GM12878 (cell line): Measurements from ENCODE around the gene GABRB1. TPM values are rescaled to one million over a fixed set of nuclear protein-coding genes. Genes with fewer than 3 reads are reported as not detected.

Experiments
- ATAC-seq: fragments of 200-7000 bp; cut with Tn5 transposase; 3 replicates; pipeline ENCODE4 v1.9.1; 2020; ENCODE audit warnings: mild to moderate bottlenecking, moderate library complexity
- BruUV-seq: library from RNA; stranded (reverse); fragments of 400-500 nt; replicated peaks from 2 replicates; lab custom pipeline; 2021; lab: Mats Ljungman, UMichigan
- CTCF ChIA-PET: fragments of 300-600 bp; sonication (Branson Sonifier 250); formaldehyde crosslinking; extraction: SDS; loops from one replicate; lab custom pipeline; 2021; ENCODE audit warnings: inconsistent platforms; lab: Yijun Ruan, JAX
- POLR2A ChIA-PET: fragments of 350-600 bp; formaldehyde crosslinking; extraction: SDS; loops from one replicate; lab custom pipeline; 2021; ENCODE audit warnings: inconsistent platforms; lab: Charles Lee
- RAD21 ChIA-PET: fragments of 300-600 bp; sonication (Branson Sonifier 250); formaldehyde crosslinking; loops from one replicate; lab custom pipeline; 2023; ENCODE audit warnings: antibody characterized with exemption; ENCODE audit not compliant: unreplicated experiment; lab: Charles Lee
- SMC1A ChIA-PET: fragments of 300-600 bp; sonication (Branson Sonifier 250); formaldehyde crosslinking; loops from one replicate; lab custom pipeline; 2023; ENCODE audit not compliant: unreplicated experiment, uncharacterized antibody; lab: Charles Lee
- DNase-seq: peaks from one replicate; pipeline ENCODE4 v3.0.0-alpha.2; 2011; ENCODE audit warnings: low read depth, low spot score
- FAIRE-seq: peaks from 3 replicates; lab custom pipeline; 2011; peaks lifted over from hg19 to GRCh38; lab: Jason Lieb, UNC
- H2AFZ ChIP-seq: 2 replicates; pipeline ENCODE4 v1.6.0; 2011; ENCODE audit warnings: low read depth, low read length, control low read depth; ENCODE audit not compliant: control insufficient read depth
- H3K27ac ChIP-seq: 2 replicates; pipeline ENCODE4 v1.5.1; 2011; ENCODE audit warnings: control low read depth; ENCODE audit not compliant: control insufficient read depth, insufficient read depth
- H3K27me3 ChIP-seq, 2 experiments: replicated peaks in 1 of 2; 2 replicates each; pipeline versions ENCODE4 v1.6.0 to v1.6.1; 2011; ENCODE audit warnings: low read length in 1 of 2; ENCODE audit not compliant: control insufficient read depth in 2 of 2, insufficient read depth in 2 of 2
- H3K36me3 ChIP-seq, 2 experiments: 2 replicates each; pipeline ENCODE4 v1.5.1; 2011; ENCODE audit warnings: low read length in 1 of 2; ENCODE audit not compliant: control insufficient read depth in 2 of 2, insufficient read depth in 2 of 2
- H3K4me1 ChIP-seq: 2 replicates; pipeline ENCODE4 v1.6.1; 2011; ENCODE audit warnings: mild to moderate bottlenecking, low read length, moderate library complexity, mixed read lengths; ENCODE audit not compliant: control insufficient read depth, insufficient read depth
- H3K4me2 ChIP-seq: 2 replicates; pipeline ENCODE4 v1.6.0; 2011; ENCODE audit warnings: control low read depth; ENCODE audit not compliant: control insufficient read depth, insufficient read depth
- H3K4me3 ChIP-seq: fragments of 200-600 bp; sonication (generic); 2 replicates; pipeline ENCODE4 v1.5.1; 2016
- H3K79me2 ChIP-seq: 2 replicates; pipeline ENCODE4 v1.6.0; 2011; ENCODE audit warnings: low read length; ENCODE audit not compliant: control insufficient read depth, insufficient read depth
- H3K9ac ChIP-seq: 2 replicates; pipeline ENCODE4 v1.8.0; 2011; ENCODE audit warnings: low read length, control low read depth, mixed read lengths; ENCODE audit not compliant: control insufficient read depth, insufficient read depth
- H3K9me3 ChIP-seq: replicated peaks from 3 replicates; pipeline ENCODE4 v1.5.1; 2011; ENCODE audit warnings: mild to moderate bottlenecking, low read length; ENCODE audit not compliant: control insufficient read depth, insufficient read depth
- H4K20me1 ChIP-seq: 2 replicates; pipeline ENCODE4 v1.6.0; 2011; ENCODE audit not compliant: control insufficient read depth, insufficient read depth
- BACH1 ChIP-seq: fragments of 450-650 bp; IDR thresholded peaks from 2 replicates; pipeline ENCODE4 v1.6.1; 2017; ENCODE audit warnings: mild to moderate bottlenecking, borderline replicate concordance
- FOS ChIP-seq: IDR thresholded peaks from 3 replicates; pipeline ENCODE4 v1.6.1; 2011; ENCODE audit warnings: borderline replicate concordance; ENCODE audit not compliant: insufficient read length; ENCODE audit errors: extremely low read depth
- MEF2B ChIP-seq: fragments of 450-650 bp; IDR thresholded peaks from 2 replicates; pipeline ENCODE4 v1.6.1; 2018; ENCODE audit warnings: mild to moderate bottlenecking, moderate library complexity; ENCODE audit not compliant: partially characterized antibody, poor library complexity, severe bottlenecking
- NR2C2 ChIP-seq: IDR thresholded peaks from 2 replicates; pipeline ENCODE4 v1.6.1; 2011; ENCODE audit warnings: borderline replicate concordance, low read depth; ENCODE audit not compliant: control insufficient read depth, insufficient read length
- NRF1 ChIP-seq: conservative IDR thresholded peaks from 2 replicates; pipeline ENCODE4 v1.6.1; 2011; ENCODE audit warnings: mild to moderate bottlenecking, low read depth, low read length, improper control_type of control experiment
- SRF ChIP-seq, 2 experiments: IDR thresholded peaks; 2 replicates each; pipeline ENCODE4 v1.6.1; 2011; ENCODE audit warnings: low read depth in 2 of 2, low read length in 2 of 2, mild to moderate bottlenecking in 1 of 2, moderate library complexity in 1 of 2
- WGBS: methylation state at CpG from one replicate; pipeline ENCODE4 v1.1.6; 2016; ENCODE audit warnings: low lambda C conversion rate; ENCODE audit not compliant: insufficient replicate concordance, insufficient coverage; ENCODE audit errors: missing lambda C conversion rate; 5-methylcytosine and 5-hydroxymethylcytosine counted together
- in situ Hi-C: fragments of 300-500 bp; cut with MboI; formaldehyde crosslinking; loops from 9 replicates; pipeline ENCODE4 v1.14.3; 2018; ENCODE audit warnings: mixed read lengths
- intact Hi-C: fragments of 100-400 bp; cut with micrococcal nuclease; formaldehyde crosslinking; loops from one replicate; pipeline ENCODE4 v1.14.2; 2022; ENCODE audit not compliant: unreplicated experiment
- polyA plus RNA-seq, 11 experiments: library from polyadenylated mRNA; depleted of rRNA in 4 of 11; unstranded in 6 of 11; stranded (reverse) in 5 of 11; fragments of >200 nt; fragmentation: Nextera tagmentation in 4 of 11; fragmentation: Illumina TruSeq in 1 of 11; extraction: Ambion mirVana in 4 of 11; extraction: Trizol in 1 of 11; gene quantifications; 1 replicate in 1 of 11; 2 replicates in 10 of 11; pipeline versions ENCODE4 v1.2.1 to v1.2.3, GENCODE V29; 2011 to 2016; ENCODE audit warnings: inconsistent platforms in 2 of 11, missing spikeins in 2 of 11, low read depth in 1 of 11
- total RNA-seq, 4 experiments: library from RNA; depleted of rRNA in 3 of 4; stranded (reverse); fragments of >200 nt in 3 of 4; fragmentation: Illumina TruSeq in 1 of 4; extraction: Trizol in 1 of 4; gene quantifications; 2 replicates each; pipeline versions ENCODE4 v1.2.1 to v1.2.3, GENCODE V29; 2013 to 2021
- TF ChIP-seq, protein P1 (sequence below): IDR thresholded peaks from 2 replicates; pipeline ENCODE4 v1.6.1; 2011; ENCODE audit warnings: borderline replicate concordance, low read depth, mild to moderate bottlenecking, moderate library complexity, low read length; ENCODE audit not compliant: insufficient read depth, poor library complexity, severe bottlenecking

GABRB1 gene
- total and polyA plus RNA-seq, 10 of the 15 experiments (the other 5 are each of a cell fraction or from before 2014, with no cell fraction given), result 0.13 to 0.92 TPM; not detected in 8

DNA sequence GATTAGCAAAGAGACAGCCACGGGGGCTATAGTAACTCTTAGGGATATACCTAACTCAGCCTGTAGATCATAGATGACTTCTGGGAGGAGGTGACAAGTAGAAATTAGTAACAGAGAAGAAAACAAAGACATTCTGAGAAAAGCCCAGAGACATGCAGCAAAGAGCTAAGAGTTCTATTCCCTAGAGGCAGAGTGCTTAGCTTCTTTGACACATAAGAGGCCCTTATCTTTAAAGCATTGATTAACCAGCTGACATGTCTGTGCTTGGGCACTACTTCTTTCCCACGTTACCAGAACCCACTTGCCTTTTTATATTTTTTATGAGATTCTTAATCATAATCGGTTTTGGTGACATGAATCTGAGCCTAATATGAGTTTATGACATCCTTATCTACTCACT is 179.5 kb downstream of the GABRB1 start:
- SMC1A ChIA-PET, result interaction anchor here (0.6 kb wide), 1 partner anchor 877 kb away, joined by 3 read pairs; no protein-coding TSS in a partner anchor
- in situ Hi-C loops, result no loop called here
- Histone ChIP-seq H3K79me2 (no peaks in the 10 kb centered on the region), H3K9ac (no peak overlapping the region), H3K27ac (no peak overlapping the region), H3K36me3 (no peaks in the 10 kb centered on the region), H3K4me1 (no peaks in the 10 kb centered on the region), H2AFZ (no peak overlapping the region), H3K27me3 (no peaks in the 10 kb centered on the region), H3K4me3 (no peak overlapping the region), H3K4me2 (no peak overlapping the region), H4K20me1 (no peaks in the 10 kb centered on the region), H3K9me3 (no peaks in the 10 kb centered on the region)
- WGBS, result 0% methylated on average over 3 of the region's 3 CpGs
- CTCF ChIA-PET, result interaction anchor here (0.9 to 1.7 kb wide), 4 partner anchors 10 to 279 kb away, joined by 3 to 9 read pairs (median 4); no protein-coding TSS in a partner anchor
- no peak for DNase-seq
- no peak for TF ChIP-seq FOS
- TF ChIP-seq SRF (IDR thresholded peaks at IDR 0.05; ENCODE audit: low read depth in 2 of 2, low read length in 2 of 2), result no peak
- no peak for TF ChIP-seq NRF1
- TF ChIP-seq, protein P1, sequence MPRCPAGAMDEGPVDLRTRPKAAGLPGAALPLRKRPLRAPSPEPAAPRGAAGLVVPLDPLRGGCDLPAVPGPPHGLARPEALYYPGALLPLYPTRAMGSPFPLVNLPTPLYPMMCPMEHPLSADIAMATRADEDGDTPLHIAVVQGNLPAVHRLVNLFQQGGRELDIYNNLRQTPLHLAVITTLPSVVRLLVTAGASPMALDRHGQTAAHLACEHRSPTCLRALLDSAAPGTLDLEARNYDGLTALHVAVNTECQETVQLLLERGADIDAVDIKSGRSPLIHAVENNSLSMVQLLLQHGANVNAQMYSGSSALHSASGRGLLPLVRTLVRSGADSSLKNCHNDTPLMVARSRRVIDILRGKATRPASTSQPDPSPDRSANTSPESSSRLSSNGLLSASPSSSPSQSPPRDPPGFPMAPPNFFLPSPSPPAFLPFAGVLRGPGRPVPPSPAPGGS, result no peak
- peak; percentile 87 for TF ChIP-seq MEF2B
- no peak for TF ChIP-seq NR2C2
- TF ChIP-seq BACH1, result no peak
- ATAC-seq, result peak; percentile 41
- RAD21 ChIA-PET, result interaction anchor here (1.3 to 2.1 kb wide), 2 partner anchors 61 to 88 kb away, joined by 3 to 10 read pairs; no protein-coding TSS in a partner anchor
- no TSS peak for BruUV-seq
- intact Hi-C loops, result loop anchor here (5.0 kb wide), 2 partner anchors 171 to 279 kb away; no protein-coding TSS in a partner anchor
- POLR2A ChIA-PET, result interaction anchor here (0.6 to 1.0 kb wide), 3 partner anchors 29 to 171 kb away, joined by 3 read pairs; no protein-coding TSS in a partner anchor
- FAIRE-seq, result no peak
